Measurements from ENCODE around the gene SLC48A1. TPM values are rescaled to one million over a fixed set of nuclear protein-coding genes. Genes with fewer than 3 reads are reported as not detected.
A peak's percentile ranks its signal among the peaks of the same experiment; 100 is the strongest.

Gene SLC48A1
- total and polyA plus RNA-seq, 10 of the 15 experiments (the other 5 are each of a cell fraction or from before 2014, with no cell fraction given) = 1.1 to 4.9 (median 1.9) TPM

DNA sequence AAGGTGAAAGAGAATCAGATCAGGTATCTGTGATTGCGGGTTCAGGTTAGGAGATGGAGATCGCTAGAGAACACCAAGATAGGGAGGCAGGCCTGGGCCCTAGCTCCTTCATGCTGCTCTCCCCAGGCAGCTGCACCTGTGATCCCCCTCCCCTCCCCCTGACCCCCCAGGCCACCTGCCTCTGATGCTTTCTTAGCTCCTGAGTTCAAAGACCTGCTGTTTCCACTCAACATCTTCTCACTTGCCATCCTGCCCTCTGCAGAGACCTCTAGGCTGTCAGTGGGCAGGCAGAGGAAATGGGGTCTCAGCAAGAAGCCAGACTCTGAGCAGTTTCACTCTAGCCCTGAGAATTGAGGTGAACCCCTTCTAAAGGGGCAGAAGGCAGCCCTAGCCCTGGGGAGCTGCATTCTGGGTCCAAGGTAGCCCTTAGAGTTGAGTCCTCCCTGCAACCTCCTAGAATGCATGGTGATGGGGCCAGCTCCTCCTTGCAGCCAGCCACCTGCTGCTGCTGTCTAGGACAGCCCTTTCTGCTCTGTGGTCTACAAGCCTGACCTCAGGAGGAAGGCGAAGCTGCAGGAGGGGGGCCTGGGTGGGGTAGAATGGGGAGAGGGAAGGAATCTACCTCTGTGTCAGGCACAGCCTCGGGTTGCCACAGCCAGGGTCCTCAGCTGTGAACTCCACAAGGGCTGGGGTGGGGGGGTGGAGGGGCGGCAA, 6.4 kb upstream of the SLC48A1 start:
- Histone ChIP-seq H3K4me2 (ENCODE audit: control insufficient read depth, insufficient read depth) (no peak overlapping the region), H3K9me3 (replicated peaks; ENCODE audit: control insufficient read depth, insufficient read depth, low read length) (no peaks in the 10 kb centered on the region), H3K4me3 (no peak overlapping the region), H2AFZ (ENCODE audit: control insufficient read depth, low read depth, low read length) (no peak overlapping the region), H4K20me1 (ENCODE audit: control insufficient read depth, insufficient read depth) (no peaks in the 10 kb centered on the region), H3K27me3 (replicated peaks in 1 of 2; ENCODE audit: control insufficient read depth in 2 of 2, insufficient read depth in 2 of 2, low read length in 1 of 2) (no peaks in the 10 kb centered on the region), H3K79me2 (ENCODE audit: control insufficient read depth, insufficient read depth, low read length) (no peaks in the 10 kb centered on the region), H3K36me3 (ENCODE audit: control insufficient read depth in 2 of 2, insufficient read depth in 2 of 2, low read length in 1 of 2) (no peaks in the 10 kb centered on the region), H3K9ac (ENCODE audit: control insufficient read depth, insufficient read depth, low read length) (no peak overlapping the region), H3K27ac (ENCODE audit: control insufficient read depth, insufficient read depth) (no peak overlapping the region), H3K4me1 (ENCODE audit: control insufficient read depth, insufficient read depth, low read length) (no peaks in the 10 kb centered on the region)
- TF ChIP-seq SIN3A (IDR thresholded peaks at IDR 0.05; ENCODE audit: low read depth, low read length) = no peak
- TF ChIP-seq TARDBP (IDR thresholded peaks at IDR 0.05; ENCODE audit: borderline replicate concordance) = no peak
- TF ChIP-seq, protein P1, sequence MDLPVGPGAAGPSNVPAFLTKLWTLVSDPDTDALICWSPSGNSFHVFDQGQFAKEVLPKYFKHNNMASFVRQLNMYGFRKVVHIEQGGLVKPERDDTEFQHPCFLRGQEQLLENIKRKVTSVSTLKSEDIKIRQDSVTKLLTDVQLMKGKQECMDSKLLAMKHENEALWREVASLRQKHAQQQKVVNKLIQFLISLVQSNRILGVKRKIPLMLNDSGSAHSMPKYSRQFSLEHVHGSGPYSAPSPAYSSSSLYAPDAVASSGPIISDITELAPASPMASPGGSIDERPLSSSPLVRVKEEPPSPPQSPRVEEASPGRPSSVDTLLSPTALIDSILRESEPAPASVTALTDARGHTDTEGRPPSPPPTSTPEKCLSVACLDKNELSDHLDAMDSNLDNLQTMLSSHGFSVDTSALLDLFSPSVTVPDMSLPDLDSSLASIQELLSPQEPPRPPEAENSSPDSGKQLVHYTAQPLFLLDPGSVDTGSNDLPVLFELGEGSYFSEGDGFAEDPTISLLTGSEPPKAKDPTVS (IDR thresholded peaks at IDR 0.05; ENCODE audit: low read depth, low read length) = no peak
- TF ChIP-seq, protein P2, sequence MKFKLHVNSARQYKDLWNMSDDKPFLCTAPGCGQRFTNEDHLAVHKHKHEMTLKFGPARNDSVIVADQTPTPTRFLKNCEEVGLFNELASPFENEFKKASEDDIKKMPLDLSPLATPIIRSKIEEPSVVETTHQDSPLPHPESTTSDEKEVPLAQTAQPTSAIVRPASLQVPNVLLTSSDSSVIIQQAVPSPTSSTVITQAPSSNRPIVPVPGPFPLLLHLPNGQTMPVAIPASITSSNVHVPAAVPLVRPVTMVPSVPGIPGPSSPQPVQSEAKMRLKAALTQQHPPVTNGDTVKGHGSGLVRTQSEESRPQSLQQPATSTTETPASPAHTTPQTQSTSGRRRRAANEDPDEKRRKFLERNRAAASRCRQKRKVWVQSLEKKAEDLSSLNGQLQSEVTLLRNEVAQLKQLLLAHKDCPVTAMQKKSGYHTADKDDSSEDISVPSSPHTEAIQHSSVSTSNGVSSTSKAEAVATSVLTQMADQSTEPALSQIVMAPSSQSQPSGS (IDR thresholded peaks at IDR 0.05; ENCODE audit: low read length) = no peak
- TF ChIP-seq, protein P3, sequence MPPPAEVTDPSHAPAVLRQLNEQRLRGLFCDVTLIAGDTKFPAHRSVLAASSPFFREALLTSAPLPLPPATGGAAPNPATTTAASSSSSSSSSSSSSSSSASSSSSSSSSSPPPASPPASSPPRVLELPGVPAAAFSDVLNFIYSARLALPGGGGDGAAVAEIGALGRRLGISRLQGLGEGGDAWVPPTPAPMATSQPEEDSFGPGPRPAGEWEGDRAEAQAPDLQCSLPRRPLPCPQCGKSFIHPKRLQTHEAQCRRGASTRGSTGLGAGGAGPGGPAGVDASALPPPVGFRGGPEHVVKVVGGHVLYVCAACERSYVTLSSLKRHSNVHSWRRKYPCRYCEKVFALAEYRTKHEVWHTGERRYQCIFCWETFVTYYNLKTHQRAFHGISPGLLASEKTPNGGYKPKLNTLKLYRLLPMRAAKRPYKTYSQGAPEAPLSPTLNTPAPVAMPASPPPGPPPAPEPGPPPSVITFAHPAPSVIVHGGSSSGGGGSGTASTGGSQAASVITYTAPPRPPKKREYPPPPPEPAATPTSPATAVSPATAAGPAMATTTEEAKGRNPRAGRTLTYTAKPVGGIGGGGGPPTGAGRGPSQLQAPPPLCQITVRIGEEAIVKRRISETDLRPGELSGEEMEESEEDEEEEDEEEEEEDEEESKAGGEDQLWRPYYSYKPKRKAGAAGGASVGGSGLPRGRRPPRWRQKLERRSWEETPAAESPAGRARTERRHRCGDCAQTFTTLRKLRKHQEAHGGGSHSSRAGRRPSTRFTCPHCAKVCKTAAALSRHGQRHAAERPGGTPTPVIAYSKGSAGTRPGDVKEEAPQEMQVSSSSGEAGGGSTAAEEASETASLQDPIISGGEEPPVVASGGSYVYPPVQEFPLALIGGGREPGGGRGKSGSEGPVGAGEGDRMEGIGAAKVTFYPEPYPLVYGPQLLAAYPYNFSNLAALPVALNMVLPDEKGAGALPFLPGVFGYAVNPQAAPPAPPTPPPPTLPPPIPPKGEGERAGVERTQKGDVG (CRISPR knock-in tag; IDR thresholded peaks at IDR 0.05) = no peak
- CTCF ChIA-PET = interaction anchor here (0.6 to 19.3 kb wide), 29 partner anchors 10 to 734 kb away, joined by 3 to 814 read pairs (median 6); partner anchors contain the start of genes ENDOU, RAPGEF3 and RPAP3
- POLR2A ChIA-PET = interaction anchor here (1.0 to 5.7 kb wide), 2 partner anchors 24 to 111 kb away, joined by 3 to 40 read pairs; no protein-coding TSS in a partner anchor
- RAD21 ChIA-PET (ENCODE audit: unreplicated experiment) = interaction anchor here (0.6 to 8.9 kb wide), 20 partner anchors 11 to 329 kb away, joined by 3 to 327 read pairs (median 6); partner anchors contain the start of gene RAPGEF3
- 63% methylated on average over 4 of the region's 5 CpGs for WGBS (ENCODE audit: insufficient coverage, insufficient replicate concordance, low lambda C conversion rate, missing lambda C conversion rate)
- DNase-seq (ENCODE audit: low read depth, low spot score) = no peak
- no TSS peak for BruUV-seq (replicated peaks)
- intact Hi-C loops (cut with micrococcal nuclease; ENCODE audit: unreplicated experiment) (loop anchor here (1.0 kb wide), 2 partner anchors 24 to 51 kb away; no protein-coding TSS in a partner anchor), in situ Hi-C loops (cut with MboI) (no loop called here)
- FAIRE-seq = no peak
- SMC1A ChIA-PET (ENCODE audit: uncharacterized antibody, unreplicated experiment) = interaction anchor here (0.7 to 7.2 kb wide), 22 partner anchors 9 to 115 kb away, joined by 3 to 267 read pairs (median 6); partner anchors contain the start of genes ENDOU and RAPGEF3
- ATAC-seq = peak; percentile 29
